Activated CD4-positive, alpha-beta T cell treated with anti-CD3 and anti-CD28 coated beads, Interleukin-2, amount 10 ng/mL, durations not matched to agents 24 days and 14 days (primary cell): ENCODE results near the gene FOXA1. TPM values are rescaled to one million over a fixed set of nuclear protein-coding genes. Genes with fewer than 3 reads are reported as not detected.
"Not testable (repeated sequence)": the region's sequence is repeated elsewhere in the genome, so short reads cannot be mapped to it uniquely, and the experiment has no call there.

Source experiments
- DNase-seq: peaks from one replicate; pipeline ENCODE4 v3.0.0; 2022
- H3K27ac Mint-ChIP-seq: one replicate; pipeline ENCODE4 v1.8.0; 2022; ENCODE audit warnings: mild to moderate bottlenecking, mixed read lengths
- H3K27me3 Mint-ChIP-seq: one replicate; pipeline ENCODE4 v1.8.0; 2022; ENCODE audit warnings: mixed read lengths
- H3K36me3 Mint-ChIP-seq: one replicate; pipeline ENCODE4 v1.8.0; 2022; ENCODE audit warnings: low read depth, mild to moderate bottlenecking, mixed read lengths
- H3K4me1 Mint-ChIP-seq: one replicate; pipeline ENCODE4 v1.8.0; 2021; ENCODE audit warnings: mixed read lengths
- H3K4me3 Mint-ChIP-seq: one replicate; pipeline ENCODE4 v1.8.0; 2022; ENCODE audit warnings: mild to moderate bottlenecking, moderate library complexity, mixed read lengths
- H3K9me3 Mint-ChIP-seq: one replicate; pipeline ENCODE4 v1.8.0; 2021; ENCODE audit warnings: mixed read lengths
- intact Hi-C: fragments of 100-400 bp; cut with micrococcal nuclease; formaldehyde crosslinking; loops from one replicate; pipeline ENCODE4 v1.15.1; 2023
- total RNA-seq: library from RNA; stranded (reverse); gene quantifications from 2 replicates; pipeline ENCODE4 v1.2.3, GENCODE V29; 2022

The FOXA1 gene
- total RNA-seq, 1 donor from 2014 or later = not detected

GRCh38 chr14:37573356-37573755 lies 21.7 kb downstream of the FOXA1 start:
- H3K36me3 Mint-ChIP-seq = no peaks in the 10 kb centered on the region
- H3K4me1 Mint-ChIP-seq = no peaks in the 10 kb centered on the region

GRCh38 chr14:37571391-37571790 lies 23.7 kb downstream of the FOXA1 start:
- intact Hi-C loops = no loop called here
- Mint-ChIP-seq H3K27ac (no peak overlapping the region), H3K27me3 (no peaks in the 10 kb centered on the region), H3K9me3 (no peaks in the 10 kb centered on the region), H3K4me3 (no peak overlapping the region), H3K36me3 (no peaks in the 10 kb centered on the region), H3K4me1 (no peaks in the 10 kb centered on the region)
- DNase-seq = no peak

More at GRCh38 chr14:37573356-37573755, 21.7 kb downstream of the FOXA1 start:
- DNase-seq = no peak
- no peak overlapping the region for H3K27ac Mint-ChIP-seq
- intact Hi-C loops = no loop called here
- H3K4me3 Mint-ChIP-seq = no peak overlapping the region
- no peaks in the 10 kb centered on the region for H3K9me3 Mint-ChIP-seq
- H3K27me3 Mint-ChIP-seq = no peaks in the 10 kb centered on the region

GRCh38 chr14:37569729-37570128 lies 25.3 kb downstream of the FOXA1 start:
- Mint-ChIP-seq H3K36me3 (no peaks in the 10 kb centered on the region), H3K4me1 (no peaks in the 10 kb centered on the region), H3K27ac (no peak overlapping the region), H3K9me3 (no peaks in the 10 kb centered on the region), H3K27me3 (no peaks in the 10 kb centered on the region), H3K4me3 (no peak overlapping the region)
- DNase-seq = no peak
- intact Hi-C loops = no loop called here

GRCh38 chr14:37566811-37567371 lies 28.2 kb downstream of the FOXA1 start:
- H3K27me3 Mint-ChIP-seq = no peaks in the 10 kb centered on the region

GRCh38 chr14:37565550-37565949 lies 29.5 kb downstream of the FOXA1 start:
- Mint-ChIP-seq H3K27me3 (no peaks in the 10 kb centered on the region), H3K9me3 (no peaks in the 10 kb centered on the region), H3K36me3 (no peaks in the 10 kb centered on the region), H3K4me1 (no peaks in the 10 kb centered on the region), H3K4me3 (no peak overlapping the region), H3K27ac (no peak overlapping the region)
- intact Hi-C loops = no loop called here
- DNase-seq = no peak

More at GRCh38 chr14:37566811-37567371, 28.2 kb downstream of the FOXA1 start:
- Mint-ChIP-seq H3K4me3 (no peak overlapping the region), H3K9me3 (no peaks in the 10 kb centered on the region), H3K4me1 (no peaks in the 10 kb centered on the region), H3K36me3 (no peaks in the 10 kb centered on the region), H3K27ac (no peak overlapping the region)
- intact Hi-C loops = no loop called here
- no peak for DNase-seq

- Mint-ChIP-seq H3K27ac (no peak overlapping the region), H3K36me3 (no peaks in the 10 kb centered on the region), H3K27me3 (no peaks in the 10 kb centered on the region), H3K9me3 (no peaks in the 10 kb centered on the region), H3K4me1 (no peaks in the 10 kb centered on the region), H3K4me3 (no peak overlapping the region)
- DNase-seq = no peak
- intact Hi-C loops = no loop called here
Measured at GRCh38 chr14:37563189-37563588, 31.9 kb downstream of the FOXA1 start.

- intact Hi-C loops = no loop called here
- Mint-ChIP-seq H3K27me3 (no peaks in the 10 kb centered on the region), H3K36me3 (no peaks in the 10 kb centered on the region), H3K9me3 (no peaks in the 10 kb centered on the region), H3K27ac (no peak overlapping the region), H3K4me3 (no peak overlapping the region), H3K4me1 (no peaks in the 10 kb centered on the region)
- no peak for DNase-seq
Measured at GRCh38 chr14:37559386-37559785, 35.7 kb downstream of the FOXA1 start.

- no peaks in the 10 kb centered on the region for H3K36me3 Mint-ChIP-seq
- H3K27me3 Mint-ChIP-seq = no peaks in the 10 kb centered on the region
- H3K4me3 Mint-ChIP-seq = no peak overlapping the region
- no peak for DNase-seq
- H3K27ac Mint-ChIP-seq = no peak overlapping the region
- intact Hi-C loops = no loop called here
- H3K4me1 Mint-ChIP-seq = no peaks in the 10 kb centered on the region
- H3K9me3 Mint-ChIP-seq = no peaks in the 10 kb centered on the region
Measured at GRCh38 chr14:37558740-37559139, 36.3 kb downstream of the FOXA1 start.

- H3K4me3 Mint-ChIP-seq, H3K36me3 Mint-ChIP-seq, H3K4me1 Mint-ChIP-seq, H3K27ac Mint-ChIP-seq, intact Hi-C loops, DNase-seq, H3K27me3 Mint-ChIP-seq, H3K9me3 Mint-ChIP-seq: not testable (repeated sequence)
Measured at GRCh38 chr14:37555596-37555995, 39.5 kb downstream of the FOXA1 start.

- Mint-ChIP-seq H3K4me3 (no peak overlapping the region), H3K27me3 (no peaks in the 10 kb centered on the region), H3K9me3 (no peaks in the 10 kb centered on the region), H3K4me1 (no peaks in the 10 kb centered on the region), H3K27ac (no peak overlapping the region), H3K36me3 (no peaks in the 10 kb centered on the region)
- DNase-seq = no peak
- intact Hi-C loops = no loop called here
Measured at GRCh38 chr14:37553935-37554550, 41.0 kb downstream of the FOXA1 start.

- Mint-ChIP-seq H3K4me1 (no peaks in the 10 kb centered on the region), H3K9me3 (no peaks in the 10 kb centered on the region)
- DNase-seq = no peak
Measured at GRCh38 chr14:37551119-37551518, 43.9 kb downstream of the FOXA1 start.

GRCh38 chr14:37550511-37550910 lies 44.5 kb downstream of the FOXA1 start:
- Mint-ChIP-seq H3K27me3 (no peaks in the 10 kb centered on the region), H3K4me3 (no peak overlapping the region), H3K36me3 (no peaks in the 10 kb centered on the region), H3K27ac (no peak overlapping the region), H3K9me3 (no peaks in the 10 kb centered on the region), H3K4me1 (no peaks in the 10 kb centered on the region)
- no peak for DNase-seq
- intact Hi-C loops = no loop called here

More at GRCh38 chr14:37551119-37551518, 43.9 kb downstream of the FOXA1 start:
- Mint-ChIP-seq H3K27me3 (no peaks in the 10 kb centered on the region), H3K36me3 (no peaks in the 10 kb centered on the region), H3K27ac (no peak overlapping the region), H3K4me3 (no peak overlapping the region)
- intact Hi-C loops = no loop called here

GRCh38 chr14:37546621-37547447 lies 48.2 kb downstream of the FOXA1 start:
- DNase-seq = no peak
- H3K4me3 Mint-ChIP-seq = no peak overlapping the region
- no peaks in the 10 kb centered on the region for H3K27me3 Mint-ChIP-seq
- no peak overlapping the region for H3K27ac Mint-ChIP-seq
- no peaks in the 10 kb centered on the region for H3K9me3 Mint-ChIP-seq
- intact Hi-C loops = no loop called here
- no peaks in the 10 kb centered on the region for H3K4me1 Mint-ChIP-seq
- H3K36me3 Mint-ChIP-seq = no peaks in the 10 kb centered on the region

GRCh38 chr14:37545174-37545573 lies 49.9 kb downstream of the FOXA1 start:
- no peak for DNase-seq
- H3K4me3 Mint-ChIP-seq = no peak overlapping the region
- H3K27me3 Mint-ChIP-seq = no peaks in the 10 kb centered on the region
- H3K27ac Mint-ChIP-seq = no peak overlapping the region
- no peaks in the 10 kb centered on the region for H3K9me3 Mint-ChIP-seq
- intact Hi-C loops = no loop called here
- no peaks in the 10 kb centered on the region for H3K36me3 Mint-ChIP-seq
- H3K4me1 Mint-ChIP-seq = no peaks in the 10 kb centered on the region
